BJ (cell line): Measurements from ENCODE around the gene UBALD2. TPM values are rescaled to one million over a fixed set of nuclear protein-coding genes. Genes with fewer than 3 reads are reported as not detected.
"Not testable (repeated sequence)": the region's sequence is repeated elsewhere in the genome, so short reads cannot be mapped to it uniquely, and the experiment has no call there.

Experiments
- CTCF ChIA-PET: fragments of 350-600 bp; formaldehyde crosslinking; extraction: SDS; loops from one replicate; lab custom pipeline; 2021; ENCODE audit warnings: antibody characterized with exemption, inconsistent platforms; lab: Yijun Ruan, JAX
- POLR2A ChIA-PET: fragments of 300-600 bp; sonication (Branson Sonifier 250); formaldehyde crosslinking; extraction: SDS; loops from one replicate; lab custom pipeline; 2021; ENCODE audit warnings: antibody characterized with exemption; lab: Charles Lee
- DNase-seq: peaks from one replicate; pipeline ENCODE4 v3.0.0-alpha.2; 2011; ENCODE audit warnings: low read depth
- H3K27me3 ChIP-seq: 2 replicates; pipeline ENCODE4 v1.6.0; 2011; ENCODE audit warnings: low read length; ENCODE audit not compliant: control insufficient read depth, insufficient read depth
- H3K36me3 ChIP-seq: 2 replicates; pipeline ENCODE4 v1.5.1; 2011; ENCODE audit warnings: low read length; ENCODE audit not compliant: control insufficient read depth, insufficient read depth
- H3K4me3 ChIP-seq: 2 replicates; pipeline ENCODE4 v1.5.1; 2011; ENCODE audit warnings: low read depth, mild to moderate bottlenecking, control low read depth, low read length
- polyA plus RNA-seq: library from polyadenylated mRNA; depleted of rRNA; stranded (reverse); fragments of >200 nt; gene quantifications from 2 replicates; pipeline ENCODE4 v1.2.3, GENCODE V29; 2011
- TF ChIP-seq, protein P1 (sequence below): IDR thresholded peaks from 2 replicates; pipeline ENCODE4 v1.5.1; 2011; ENCODE audit warnings: low read depth, mild to moderate bottlenecking, control low read depth, inconsistent platforms, low read length, moderate library complexity; ENCODE audit not compliant: insufficient read depth

Gene UBALD2
- polyA plus RNA-seq, 1 experiment: 50.7 TPM

DNA sequence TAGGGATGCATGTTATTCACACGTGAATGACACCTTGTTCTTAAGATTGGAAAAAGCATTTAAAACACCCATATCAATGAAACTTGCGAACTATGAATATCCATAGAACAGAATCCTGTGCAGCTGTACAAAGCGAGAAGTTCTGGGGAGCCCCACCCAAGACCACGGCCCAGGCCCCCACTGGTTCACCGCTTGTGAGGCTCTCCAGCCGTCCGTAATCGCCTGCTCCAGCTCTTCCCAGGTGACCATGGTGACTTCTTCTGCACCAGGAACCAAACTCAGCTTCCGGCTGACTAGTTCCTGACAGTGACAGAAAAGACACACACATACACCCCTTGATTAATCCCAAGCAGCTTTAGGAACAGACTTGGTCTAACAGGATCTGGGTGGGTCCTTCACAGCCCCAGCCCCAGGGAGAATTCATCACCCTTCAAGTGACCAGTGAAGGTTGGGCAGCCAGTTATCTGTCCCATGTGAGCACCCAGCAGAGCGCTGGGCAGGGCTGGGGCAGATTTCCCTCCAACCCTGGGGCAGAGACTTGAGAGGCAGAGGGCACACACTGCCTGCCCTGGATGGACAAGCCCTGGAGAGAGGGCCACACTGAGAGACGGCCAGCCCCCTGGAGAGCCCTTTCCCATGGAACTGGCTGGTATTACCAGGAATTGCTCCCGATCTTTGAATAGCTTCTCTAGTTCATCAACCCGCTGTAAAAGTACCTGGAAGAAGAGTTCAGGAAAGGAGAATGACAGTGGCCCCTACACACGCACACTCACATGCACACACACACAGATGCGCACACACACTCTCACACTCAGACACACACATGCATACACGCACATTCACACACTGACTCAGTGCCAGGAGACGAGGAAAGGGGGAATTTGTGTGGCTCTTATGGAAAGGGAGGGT, 39.3 kb downstream of the UBALD2 start:
- peaks cover 7% of the 10 kb centered on the region for H3K36me3 ChIP-seq
- DNase-seq: no peak
- ChIA-PET POLR2A (no interaction called here), CTCF (interaction anchor here (1.0 to 14.3 kb wide), 13 partner anchors 9 to 290 kb away, joined by 3 to 203 read pairs (median 5); partner anchors contain the start of gene SPHK1)
- no peak overlapping the region for H3K4me3 ChIP-seq
- TF ChIP-seq, protein P1, sequence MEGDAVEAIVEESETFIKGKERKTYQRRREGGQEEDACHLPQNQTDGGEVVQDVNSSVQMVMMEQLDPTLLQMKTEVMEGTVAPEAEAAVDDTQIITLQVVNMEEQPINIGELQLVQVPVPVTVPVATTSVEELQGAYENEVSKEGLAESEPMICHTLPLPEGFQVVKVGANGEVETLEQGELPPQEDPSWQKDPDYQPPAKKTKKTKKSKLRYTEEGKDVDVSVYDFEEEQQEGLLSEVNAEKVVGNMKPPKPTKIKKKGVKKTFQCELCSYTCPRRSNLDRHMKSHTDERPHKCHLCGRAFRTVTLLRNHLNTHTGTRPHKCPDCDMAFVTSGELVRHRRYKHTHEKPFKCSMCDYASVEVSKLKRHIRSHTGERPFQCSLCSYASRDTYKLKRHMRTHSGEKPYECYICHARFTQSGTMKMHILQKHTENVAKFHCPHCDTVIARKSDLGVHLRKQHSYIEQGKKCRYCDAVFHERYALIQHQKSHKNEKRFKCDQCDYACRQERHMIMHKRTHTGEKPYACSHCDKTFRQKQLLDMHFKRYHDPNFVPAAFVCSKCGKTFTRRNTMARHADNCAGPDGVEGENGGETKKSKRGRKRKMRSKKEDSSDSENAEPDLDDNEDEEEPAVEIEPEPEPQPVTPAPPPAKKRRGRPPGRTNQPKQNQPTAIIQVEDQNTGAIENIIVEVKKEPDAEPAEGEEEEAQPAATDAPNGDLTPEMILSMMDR: no peak
- H3K27me3 ChIP-seq: no peaks in the 10 kb centered on the region

DNA sequence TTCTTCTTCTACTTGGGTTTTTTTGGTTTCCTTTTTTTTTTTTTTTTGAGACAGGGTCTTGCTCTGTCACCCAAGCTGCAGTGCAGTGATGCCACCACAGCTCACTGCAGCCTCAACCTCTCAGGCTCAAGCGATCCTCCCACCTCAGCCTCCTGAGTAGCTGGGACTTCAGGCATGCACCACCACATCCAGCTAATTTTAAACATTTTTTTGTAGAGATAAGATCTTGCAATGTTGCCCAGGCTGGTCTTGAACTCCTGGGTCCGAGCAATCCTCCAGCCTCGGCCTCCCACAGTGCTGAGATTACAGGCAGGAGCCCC, 39.9 kb downstream of the UBALD2 start:
- H3K4me3 ChIP-seq, POLR2A ChIA-PET, DNase-seq, H3K27me3 ChIP-seq, H3K36me3 ChIP-seq: not testable (repeated sequence)
- CTCF ChIA-PET: interaction anchor here (1.2 to 14.3 kb wide), 5 partner anchors 22 to 154 kb away, joined by 3 to 203 read pairs (median 9); partner anchors contain the start of gene SPHK1

DNA sequence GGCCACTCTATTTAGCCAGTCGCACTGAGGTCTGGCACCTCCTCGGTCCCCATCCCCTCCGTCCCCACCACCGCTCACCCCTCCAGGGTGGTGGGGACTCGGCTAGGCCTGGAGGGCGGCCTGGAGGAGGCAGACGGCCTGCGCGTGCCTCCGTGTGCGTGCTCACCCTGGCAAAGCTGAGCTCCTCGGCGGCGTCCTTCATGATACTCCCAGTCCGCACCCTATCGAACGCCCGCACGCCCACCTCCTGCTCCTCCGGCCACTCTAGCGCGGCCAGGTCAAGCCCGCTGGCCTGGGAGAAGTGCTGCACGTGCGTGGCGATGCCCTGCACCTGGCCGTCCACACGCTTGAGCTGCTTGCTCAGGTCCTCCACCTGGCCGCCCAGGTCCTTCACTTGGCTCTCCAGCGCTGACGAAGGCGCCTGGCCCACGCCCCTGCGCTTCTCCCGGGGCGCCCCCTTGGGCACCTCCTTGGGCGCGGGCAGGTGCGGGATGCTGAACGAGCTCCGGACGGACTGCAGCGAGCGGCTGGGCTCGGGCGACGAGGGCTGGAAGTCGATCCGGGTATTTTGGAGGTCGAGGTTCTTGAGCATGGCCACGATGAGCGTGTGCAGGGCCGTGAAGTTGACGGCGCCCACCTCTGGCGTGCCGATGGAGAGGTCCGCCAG, 42.3 kb downstream of the UBALD2 start:
- H3K4me3 ChIP-seq: no peak overlapping the region
- CTCF ChIA-PET: interaction anchor here (1.3 to 14.3 kb wide), 4 partner anchors 9 to 151 kb away, joined by 3 to 203 read pairs (median 44); partner anchors contain the start of gene SPHK1
- DNase-seq: no peak
- POLR2A ChIA-PET: no interaction called here
- H3K27me3 ChIP-seq: no peaks in the 10 kb centered on the region
- H3K36me3 ChIP-seq: peaks cover 10% of the 10 kb centered on the region
- TF ChIP-seq, protein P1: no peak

- ChIA-PET POLR2A (no interaction called here), CTCF (interaction anchor here (1.5 to 14.3 kb wide), 3 partner anchors 78 to 151 kb away, joined by 3 to 203 read pairs (median 86); partner anchors contain the start of gene SPHK1)
- TF ChIP-seq, protein P1: no peak
- no peak within 1 kb of the TSS for H3K4me3 ChIP-seq
- no peak for DNase-seq
- H3K27me3 ChIP-seq: no peaks in the 10 kb centered on the region
- H3K36me3 ChIP-seq: peaks cover 12% of the 10 kb centered on the region
Measured at GRCh38 chr17:76307966-76308338, 42.8 kb downstream of the UBALD2 start, which contains the start of gene QRICH2. Gene QRICH2, minus strand, starts transcription at chr17:76308276. Its CDS starts 278 bp downstream, at chr17:76307998.

DNA sequence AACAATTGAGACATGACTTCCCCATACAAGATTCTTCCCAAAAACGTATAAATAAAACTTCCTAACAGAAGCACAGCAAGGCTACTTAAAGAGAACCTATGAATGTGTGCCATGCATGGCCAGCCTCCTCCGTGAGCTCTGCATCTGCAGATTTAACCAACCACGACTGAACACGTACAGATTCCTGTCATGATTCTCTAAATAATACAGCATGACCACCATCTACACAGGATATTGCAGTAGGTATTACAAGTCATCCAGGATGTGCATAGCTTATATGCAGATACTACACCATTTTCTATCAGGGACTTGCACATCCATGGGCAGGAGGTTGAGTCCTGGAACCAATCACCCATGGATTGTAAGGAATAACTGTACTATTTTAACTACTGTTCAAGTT, 44.3 kb downstream of the UBALD2 start:
- ChIA-PET CTCF (interaction anchor here (0.6 to 3.2 kb wide), 5 partner anchors 11 to 88 kb away, joined by 3 to 24 read pairs (median 14); partner anchors contain the start of gene SPHK1), POLR2A (no interaction called here)
- DNase-seq: no peak
- no peaks in the 10 kb centered on the region for H3K27me3 ChIP-seq
- H3K36me3 ChIP-seq: peaks cover 15% of the 10 kb centered on the region
- no peak overlapping the region for H3K4me3 ChIP-seq
- TF ChIP-seq, protein P1: no peak
